NCI-H2196 (cell line): ENCODE measurements around the gene TMEM225B.
"Not testable (repeated sequence)": the region's sequence is repeated elsewhere in the genome, so short reads cannot be mapped to it uniquely, and the experiment has no call there.

Experiments used
- DNase-seq: peaks from one replicate; lab custom pipeline; 2025; ENCODE audit not compliant: unreplicated experiment; lab: John Stamatoyannopoulos, UW

TMEM225B gene

GRCh38 chr7:99653754-99654153, 55.7 kb downstream of the TMEM225B start:
- DNase-seq: no peak

- not testable (repeated sequence) for DNase-seq
Observed at GRCh38 chr7:99654626-99655025, 56.6 kb downstream of the TMEM225B start.

- DNase-seq: not testable (repeated sequence)
Observed at GRCh38 chr7:99657879-99658278, 59.8 kb downstream of the TMEM225B start.
